GM23338 (cell line): Measurements from ENCODE around the gene ZSWIM1. TPM values are rescaled to one million over a fixed set of nuclear protein-coding genes. Genes with fewer than 3 reads are reported as not detected.

Experiments used
- ATAC-seq: fragments of 200-7000 bp; cut with Tn5 transposase; 3 replicates; pipeline ENCODE4 v1.9.1; 2020
- DNase-seq: peaks from one replicate; pipeline ENCODE4 v3.0.0-alpha.2; 2015; ENCODE audit warnings: low spot score
- H2AFZ ChIP-seq: fragments of 200-600 bp; sonication (generic); 2 replicates; pipeline ENCODE4 v1.8.0; 2016; ENCODE audit warnings: antibody characterized with exemption, mild to moderate bottlenecking, moderate library complexity
- H3F3A ChIP-seq: fragments of 200-600 bp; sonication (generic); replicated peaks from 2 replicates; pipeline ENCODE4 v1.8.0; 2017; ENCODE audit warnings: antibody characterized with exemption, mixed run types, low read depth
- H3K27ac ChIP-seq: fragments of 200-600 bp; sonication (generic); 2 replicates; pipeline ENCODE4 v1.6.1; 2016; ENCODE audit warnings: low read depth
- H3K27me3 ChIP-seq: fragments of 200-600 bp; sonication (generic); 2 replicates; pipeline ENCODE4 v1.8.0; 2016; ENCODE audit warnings: mild to moderate bottlenecking, mixed run types, moderate library complexity; ENCODE audit not compliant: insufficient read depth
- H3K36me3 ChIP-seq: fragments of 200-600 bp; sonication (generic); 2 replicates; pipeline ENCODE4 v1.8.0; 2016; ENCODE audit warnings: mild to moderate bottlenecking; ENCODE audit not compliant: insufficient read depth
- H3K4me1 ChIP-seq: fragments of 200-600 bp; sonication (generic); 2 replicates; pipeline ENCODE4 v1.8.0; 2016; ENCODE audit warnings: mild to moderate bottlenecking, moderate library complexity; ENCODE audit not compliant: insufficient read depth
- H3K4me2 ChIP-seq: fragments of 200-600 bp; sonication (generic); 2 replicates; pipeline ENCODE4 v1.7.1; 2017; ENCODE audit warnings: mixed run types
- H3K4me3 ChIP-seq: fragments of 200-600 bp; sonication (generic); 2 replicates; pipeline ENCODE4 v1.6.1; 2016; ENCODE audit warnings: mixed run types
- H3K79me2 ChIP-seq: fragments of 200-600 bp; sonication (generic); replicated peaks from 2 replicates; pipeline ENCODE4 v1.8.0; 2017; ENCODE audit warnings: mild to moderate bottlenecking; ENCODE audit not compliant: insufficient read depth
- H3K9me2 ChIP-seq: fragments of 200-600 bp; sonication (generic); 2 replicates; pipeline ENCODE4 v1.8.0; 2017; ENCODE audit not compliant: insufficient read depth
- H4K20me1 ChIP-seq: fragments of 200-600 bp; sonication (generic); replicated peaks from 2 replicates; pipeline ENCODE4 v1.8.0; 2017; ENCODE audit warnings: mild to moderate bottlenecking; ENCODE audit not compliant: insufficient read depth
- H3K27ac Mint-ChIP-seq: 2 replicates; pipeline ENCODE4 v1.8.0; 2020; ENCODE audit warnings: inconsistent platforms, mild to moderate bottlenecking, moderate library complexity, mixed read lengths
- H3K27me3 Mint-ChIP-seq: 3 replicates; pipeline ENCODE4 v1.8.0; 2022; ENCODE audit warnings: low read depth, mild to moderate bottlenecking, moderate library complexity, mixed read lengths, inconsistent platforms; ENCODE audit not compliant: insufficient read depth, poor library complexity
- H3K36me3 Mint-ChIP-seq: 3 replicates; pipeline ENCODE4 v1.8.0; 2021; ENCODE audit warnings: low read depth, mild to moderate bottlenecking, inconsistent platforms, moderate library complexity, mixed read lengths
- H3K4me1 Mint-ChIP-seq: 3 replicates; pipeline ENCODE4 v1.8.0; 2020; ENCODE audit warnings: mild to moderate bottlenecking, inconsistent platforms, mixed read lengths
- H3K4me3 Mint-ChIP-seq: 3 replicates; pipeline ENCODE4 v1.8.0; 2021; ENCODE audit warnings: moderate library complexity, mild to moderate bottlenecking, inconsistent platforms, mixed read lengths
- H3K9me3 Mint-ChIP-seq: 3 replicates; pipeline ENCODE4 v1.8.0; 2020; ENCODE audit warnings: moderate library complexity, mild to moderate bottlenecking, inconsistent platforms, mixed read lengths
- CREB1 ChIP-seq: fragments of 250-450 bp; sonication (Bioruptor Pico); IDR thresholded peaks from 2 replicates; pipeline ENCODE4 v1.5.0; 2020; ENCODE audit warnings: low read depth, mild to moderate bottlenecking, moderate library complexity
- ETS1 ChIP-seq: IDR thresholded peaks from 2 replicates; pipeline ENCODE4 v1.6.1; 2016; ENCODE audit warnings: antibody characterized with exemption
- EZH2 ChIP-seq: fragments of 200-600 bp; sonication (generic); IDR thresholded peaks from one replicate; pipeline ENCODE4 v1.8.0; 2017; ENCODE audit warnings: antibody characterized with exemption, mild to moderate bottlenecking, low read depth; ENCODE audit not compliant: unreplicated experiment
- EZH2phosphoT487 ChIP-seq: fragments of 200-600 bp; sonication (generic); IDR thresholded peaks from one replicate; pipeline ENCODE4 v1.8.1; 2018; ENCODE audit warnings: antibody characterized with exemption; ENCODE audit not compliant: unreplicated experiment
- JUNB ChIP-seq: IDR thresholded peaks from one replicate; pipeline ENCODE4 v1.6.1; 2016; ENCODE audit warnings: antibody characterized with exemption; ENCODE audit not compliant: unreplicated experiment
- NANOG ChIP-seq: IDR thresholded peaks from 2 replicates; pipeline ENCODE4 v1.6.1; 2016; ENCODE audit warnings: antibody characterized with exemption, borderline replicate concordance
- POLR2AphosphoS5 ChIP-seq: IDR thresholded peaks from 2 replicates; pipeline ENCODE4 v1.6.1; 2016; ENCODE audit warnings: antibody characterized with exemption, low read depth
- REST ChIP-seq: IDR thresholded peaks from one replicate; pipeline ENCODE4 v1.6.1; 2018; ENCODE audit warnings: antibody characterized with exemption; ENCODE audit not compliant: unreplicated experiment
- STAT1 ChIP-seq: IDR thresholded peaks from one replicate; pipeline ENCODE4 v1.6.1; 2016; ENCODE audit warnings: antibody characterized with exemption; ENCODE audit not compliant: unreplicated experiment
- ZNF114 ChIP-seq: fragments of 250-450 bp; sonication (Bioruptor Pico); IDR thresholded peaks from 2 replicates; pipeline ENCODE4 v1.5.0; 2020; ENCODE audit warnings: mild to moderate bottlenecking, moderate library complexity
- ZNF331 ChIP-seq: fragments of 250-450 bp; sonication (Bioruptor Pico); IDR thresholded peaks from 2 replicates; pipeline ENCODE4 v1.5.0; 2020; ENCODE audit warnings: low read depth, mild to moderate bottlenecking, moderate library complexity
- polyA plus RNA-seq: library from polyadenylated mRNA; unstranded; fragments of >200 nt; fragmentation: Nextera tagmentation; extraction: Ambion mirVana; gene quantifications from 2 replicates; pipeline ENCODE4 v1.2.1, GENCODE V29; 2016
- total RNA-seq: library from RNA; depleted of rRNA; stranded (reverse); fragments of >200 nt; shearing (Covaris generic); gene quantifications from 2 replicates; pipeline ENCODE4 v1.2.3, GENCODE V29; 2014
- TF ChIP-seq, protein P1 (sequence below), 2 experiments: fragments of 200-600 bp in 1 of 2; sonication (generic) in 1 of 2; conservative IDR thresholded peaks; 2 replicates each; pipeline versions ENCODE4 v1.5.1 to v1.6.1; 2016 to 2017; ENCODE audit warnings: antibody characterized with exemption in 2 of 2, low read depth in 2 of 2, mild to moderate bottlenecking in 2 of 2, moderate library complexity in 1 of 2

ZSWIM1 gene
- total and polyA plus RNA-seq, 2 experiments from 2014 or later = 11.5 to 16.2 TPM

DNA sequence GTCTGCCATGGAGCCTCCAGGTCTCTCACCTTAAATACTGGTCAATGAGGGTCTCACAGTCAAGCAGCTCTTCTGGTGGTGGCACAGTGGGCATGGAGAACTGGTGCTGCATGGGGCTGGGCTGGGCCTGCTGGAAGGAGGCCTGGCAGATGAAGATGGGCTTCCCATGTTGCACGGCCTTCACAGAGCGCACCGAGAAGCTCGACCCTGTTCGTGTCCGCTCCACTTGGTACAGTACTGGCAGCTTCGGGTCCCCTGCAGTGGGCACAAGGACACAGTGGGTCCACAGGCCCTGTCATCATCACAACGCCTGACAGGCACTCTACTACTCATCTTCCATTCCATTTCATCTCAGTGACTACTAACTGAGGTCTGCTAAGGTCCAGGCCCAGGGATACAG, 32.6 kb upstream of the ZSWIM1 start (continued):
- TF ChIP-seq REST (no peak), ETS1 (no peak), NANOG (no peak), EZH2 (no peak), POLR2AphosphoS5 (no peak), CREB1 (no peak), JUNB (no peak), EZH2phosphoT487 (no peak), ZNF114 (no peak), STAT1 (no peak), ZNF331 (no peak)
- TF ChIP-seq, protein P1, sequence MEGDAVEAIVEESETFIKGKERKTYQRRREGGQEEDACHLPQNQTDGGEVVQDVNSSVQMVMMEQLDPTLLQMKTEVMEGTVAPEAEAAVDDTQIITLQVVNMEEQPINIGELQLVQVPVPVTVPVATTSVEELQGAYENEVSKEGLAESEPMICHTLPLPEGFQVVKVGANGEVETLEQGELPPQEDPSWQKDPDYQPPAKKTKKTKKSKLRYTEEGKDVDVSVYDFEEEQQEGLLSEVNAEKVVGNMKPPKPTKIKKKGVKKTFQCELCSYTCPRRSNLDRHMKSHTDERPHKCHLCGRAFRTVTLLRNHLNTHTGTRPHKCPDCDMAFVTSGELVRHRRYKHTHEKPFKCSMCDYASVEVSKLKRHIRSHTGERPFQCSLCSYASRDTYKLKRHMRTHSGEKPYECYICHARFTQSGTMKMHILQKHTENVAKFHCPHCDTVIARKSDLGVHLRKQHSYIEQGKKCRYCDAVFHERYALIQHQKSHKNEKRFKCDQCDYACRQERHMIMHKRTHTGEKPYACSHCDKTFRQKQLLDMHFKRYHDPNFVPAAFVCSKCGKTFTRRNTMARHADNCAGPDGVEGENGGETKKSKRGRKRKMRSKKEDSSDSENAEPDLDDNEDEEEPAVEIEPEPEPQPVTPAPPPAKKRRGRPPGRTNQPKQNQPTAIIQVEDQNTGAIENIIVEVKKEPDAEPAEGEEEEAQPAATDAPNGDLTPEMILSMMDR (conservative IDR thresholded peaks at IDR 0.05; ENCODE audit: low read depth in 2 of 2) = no peak

DNA sequence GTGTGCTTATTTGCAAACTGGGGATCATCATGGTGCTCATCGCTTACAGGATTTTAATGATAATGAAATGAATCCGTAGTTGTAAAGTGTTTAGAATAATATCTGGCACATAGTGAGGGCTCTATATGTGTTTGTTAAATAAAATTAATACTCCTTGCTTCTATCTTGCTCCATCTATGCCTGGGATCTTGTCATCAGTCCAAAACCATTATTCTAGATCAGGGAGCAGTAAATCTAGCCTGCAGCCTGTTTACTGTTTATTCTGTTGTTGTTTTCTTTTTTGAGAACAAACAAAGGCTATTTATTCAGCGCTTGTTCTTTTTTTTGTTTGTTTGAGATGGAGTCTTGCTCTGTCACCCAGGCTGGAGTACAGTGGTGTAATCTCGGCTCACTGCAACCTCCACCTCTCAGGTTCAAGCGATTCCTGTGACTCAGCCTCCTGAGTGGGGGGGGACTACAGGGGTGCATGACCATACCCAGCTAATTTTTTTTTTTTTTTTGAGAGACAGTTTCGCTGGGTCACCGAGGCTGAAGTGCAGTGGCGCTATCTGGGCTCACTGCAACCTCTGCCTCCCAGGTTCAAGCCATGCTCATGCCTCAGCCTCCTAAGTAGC, 32.0 kb upstream of the ZSWIM1 start:
- Histone ChIP-seq H3K27me3 (no peaks in the 10 kb centered on the region), H3F3A (no peaks in the 10 kb centered on the region; the same call in 1 of the 2 replicates), H3K4me2 (no peak overlapping the region), H3K27ac (no peak overlapping the region; the same call in 1 of the 2 replicates), H2AFZ (no peak overlapping the region), H3K79me2 (peaks cover 11% of the 10 kb centered on the region), H3K4me1 (peaks cover 19% of the 10 kb centered on the region), H3K9me2 (no peaks in the 10 kb centered on the region), H3K36me3 (peaks cover 15% of the 10 kb centered on the region), H3K4me3 (no peak overlapping the region), H4K20me1 (no peaks in the 10 kb centered on the region)
- no peak for ATAC-seq
- Mint-ChIP-seq H3K9me3 (no peaks in the 10 kb centered on the region), H3K4me3 (no peak overlapping the region), H3K27me3 (peaks cover 11% of the 10 kb centered on the region), H3K27ac (peak overlapping the region; percentile 47; the same call in 1 of the 2 replicates), H3K4me1 (peaks cover 23% of the 10 kb centered on the region), H3K36me3 (peaks cover 35% of the 10 kb centered on the region)
- DNase-seq = no peak
- no peak for TF ChIP-seq ZNF114
- TF ChIP-seq REST = no peak
- TF ChIP-seq POLR2AphosphoS5 = no peak
- TF ChIP-seq EZH2phosphoT487 = no peak
- TF ChIP-seq JUNB = no peak
- no peak for TF ChIP-seq CREB1
